Uterus (tissue), 2 donors: ENCODE data around the gene CHRNB1.

Experiments used
- POLR2A ChIP-seq, 2 donors: fragments of 450-650 bp; IDR thresholded peaks; one replicate each; pipeline ENCODE4 v1.6.1; 2016; ENCODE audit warnings: antibody characterized with exemption in 2 of 2, mild to moderate bottlenecking in 1 of 2, moderate library complexity in 1 of 2
- TF ChIP-seq, protein P1 (sequence below), 4 experiments: fragments of 200-600 bp in 2 of 4; fragments of 450-650 bp in 2 of 4; sonication (generic) in 2 of 4; IDR thresholded peaks; one replicate each; pipeline ENCODE4 v1.5.1; 2016 to 2019; ENCODE audit warnings: antibody characterized with exemption in 4 of 4, mild to moderate bottlenecking in 2 of 4, moderate library complexity in 1 of 4

DNA sequence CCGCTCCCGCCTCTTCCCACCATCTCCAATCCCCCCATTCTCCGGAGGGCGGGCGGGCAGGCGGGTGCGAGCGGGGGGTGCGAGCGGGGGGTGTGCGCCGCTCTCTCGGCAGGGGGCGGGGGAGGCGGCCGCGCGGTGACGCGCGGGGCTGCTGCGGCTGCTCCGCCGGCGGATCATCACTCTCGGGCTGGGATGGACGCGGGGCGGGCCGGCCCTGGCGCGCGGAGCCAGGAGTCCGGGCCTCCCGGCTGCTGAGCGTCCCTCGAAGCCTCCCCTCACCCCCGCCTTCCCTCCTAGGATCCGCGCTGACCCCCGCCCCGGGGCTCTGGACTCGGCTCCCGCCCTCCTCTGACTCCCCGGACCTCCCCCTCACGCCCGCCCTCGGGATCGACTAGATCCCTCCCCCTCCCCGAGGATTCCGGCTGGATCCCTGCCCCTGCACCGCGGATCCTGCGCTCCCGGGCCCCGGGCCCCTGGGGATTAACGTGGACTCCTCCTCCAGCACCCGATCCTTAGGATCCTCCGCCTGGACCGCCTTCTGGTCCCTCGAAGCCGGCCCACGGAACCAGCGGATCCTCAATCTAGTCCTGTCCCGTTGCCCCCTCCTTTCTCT, 40.0 kb upstream of the CHRNB1 start:
- TF ChIP-seq, protein P1, sequence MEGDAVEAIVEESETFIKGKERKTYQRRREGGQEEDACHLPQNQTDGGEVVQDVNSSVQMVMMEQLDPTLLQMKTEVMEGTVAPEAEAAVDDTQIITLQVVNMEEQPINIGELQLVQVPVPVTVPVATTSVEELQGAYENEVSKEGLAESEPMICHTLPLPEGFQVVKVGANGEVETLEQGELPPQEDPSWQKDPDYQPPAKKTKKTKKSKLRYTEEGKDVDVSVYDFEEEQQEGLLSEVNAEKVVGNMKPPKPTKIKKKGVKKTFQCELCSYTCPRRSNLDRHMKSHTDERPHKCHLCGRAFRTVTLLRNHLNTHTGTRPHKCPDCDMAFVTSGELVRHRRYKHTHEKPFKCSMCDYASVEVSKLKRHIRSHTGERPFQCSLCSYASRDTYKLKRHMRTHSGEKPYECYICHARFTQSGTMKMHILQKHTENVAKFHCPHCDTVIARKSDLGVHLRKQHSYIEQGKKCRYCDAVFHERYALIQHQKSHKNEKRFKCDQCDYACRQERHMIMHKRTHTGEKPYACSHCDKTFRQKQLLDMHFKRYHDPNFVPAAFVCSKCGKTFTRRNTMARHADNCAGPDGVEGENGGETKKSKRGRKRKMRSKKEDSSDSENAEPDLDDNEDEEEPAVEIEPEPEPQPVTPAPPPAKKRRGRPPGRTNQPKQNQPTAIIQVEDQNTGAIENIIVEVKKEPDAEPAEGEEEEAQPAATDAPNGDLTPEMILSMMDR (IDR thresholded peaks at IDR 0.05): peak in 1 of 4 experiments; percentile 11
- peak in 1 of 2 donors; percentile 89 for TF ChIP-seq POLR2A (IDR thresholded peaks at IDR 0.05)
